NCI-H2227 (cell line): ENCODE data around the gene MANSC4.
"Not testable (repeated sequence)": the region's sequence is repeated elsewhere in the genome, so short reads cannot be mapped to it uniquely, and the experiment has no call there.

ENCODE experiments used
- DNase-seq: peaks from one replicate; lab custom pipeline; 2025; ENCODE audit not compliant: unreplicated experiment; lab: John Stamatoyannopoulos, UW

Gene MANSC4

GRCh38 chr12:27756670-27757195 lies 23.3 kb downstream of the MANSC4 start:
- no peak for DNase-seq

- DNase-seq = no peak
These were observed 25.2 kb downstream of the MANSC4 start for GRCh38 chr12:27754795-27755194.

DNA sequence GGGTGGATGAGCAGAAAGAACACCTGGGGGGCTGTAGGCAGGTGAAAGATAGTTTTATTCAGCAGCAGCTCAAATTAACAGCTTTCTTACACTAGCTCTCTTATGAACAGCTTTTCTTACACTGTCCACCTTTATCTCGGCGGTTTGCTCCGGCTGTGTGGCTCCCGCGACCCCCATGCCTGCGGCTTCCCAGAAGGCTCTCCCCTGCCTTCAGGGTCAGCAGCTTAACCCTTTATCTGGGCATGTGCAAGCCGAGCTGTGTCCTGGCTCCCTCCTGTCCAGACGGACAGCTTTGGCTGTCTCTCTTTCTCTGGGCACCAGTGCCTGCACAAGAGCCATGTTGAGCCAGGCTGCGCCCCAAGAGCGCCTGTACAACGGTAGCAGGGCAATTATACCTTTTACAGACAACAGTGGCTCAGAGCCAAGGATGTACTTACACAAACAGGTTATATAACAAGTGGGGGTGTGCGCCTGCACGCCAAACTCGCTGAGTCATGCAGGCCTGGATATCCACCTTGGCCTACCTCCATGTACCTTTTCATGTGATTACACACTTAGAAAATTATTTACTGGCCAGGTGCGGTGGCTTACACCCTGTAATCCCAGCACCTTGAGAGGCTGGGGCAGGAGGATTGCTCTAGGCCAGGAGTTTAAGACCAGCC lies 28.5 kb downstream of the MANSC4 start:
- no peak for DNase-seq

- DNase-seq = no peak
These were observed 32.8 kb downstream of the MANSC4 start for GRCh38 chr12:27747111-27747820.

- not testable (repeated sequence) for DNase-seq
These were observed 34.3 kb downstream of the MANSC4 start for GRCh38 chr12:27745734-27746133.

DNA sequence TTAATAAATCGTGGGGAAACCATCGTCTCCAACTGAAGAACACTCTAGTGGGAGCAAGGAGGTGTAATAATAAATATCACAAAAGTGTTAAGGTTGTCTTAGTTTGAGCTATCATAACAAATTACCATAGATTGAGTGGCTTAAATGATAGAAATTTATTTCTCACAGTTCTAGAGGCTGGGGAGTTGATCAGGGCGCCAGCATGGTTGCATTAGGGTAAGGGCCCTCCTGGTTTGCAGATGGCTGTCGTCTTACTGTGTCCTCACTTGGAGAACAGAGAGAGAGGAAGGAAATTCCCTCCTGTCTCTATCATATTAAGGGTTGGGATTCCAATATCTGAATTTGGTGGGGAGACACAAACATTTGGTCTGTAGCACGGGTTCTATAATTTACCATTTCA lies 36.4 kb downstream of the MANSC4 start:
- no peak for DNase-seq

- DNase-seq = not testable (repeated sequence)
These were observed 45.7 kb downstream of the MANSC4 start for GRCh38 chr12:27734321-27734720.

DNA sequence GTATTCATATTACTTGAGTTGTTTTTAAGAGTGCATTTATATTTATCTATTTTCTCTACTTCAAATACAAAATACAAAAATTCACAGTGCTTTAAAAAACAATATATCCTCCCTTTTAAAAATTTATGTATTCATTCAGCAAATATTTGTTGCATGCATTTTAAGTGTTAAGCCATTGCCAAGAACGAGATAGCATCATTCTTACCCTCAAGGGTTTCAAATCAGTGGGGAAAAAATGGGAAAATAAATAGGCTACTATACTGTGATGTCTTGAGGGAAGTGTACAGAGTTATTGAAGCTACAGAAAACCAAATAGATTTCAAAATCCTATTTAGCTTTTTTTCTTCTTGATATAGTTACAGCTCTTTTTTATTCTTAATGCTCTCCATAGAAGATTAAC lies 46.2 kb downstream of the MANSC4 start:
- DNase-seq = no peak

DNA sequence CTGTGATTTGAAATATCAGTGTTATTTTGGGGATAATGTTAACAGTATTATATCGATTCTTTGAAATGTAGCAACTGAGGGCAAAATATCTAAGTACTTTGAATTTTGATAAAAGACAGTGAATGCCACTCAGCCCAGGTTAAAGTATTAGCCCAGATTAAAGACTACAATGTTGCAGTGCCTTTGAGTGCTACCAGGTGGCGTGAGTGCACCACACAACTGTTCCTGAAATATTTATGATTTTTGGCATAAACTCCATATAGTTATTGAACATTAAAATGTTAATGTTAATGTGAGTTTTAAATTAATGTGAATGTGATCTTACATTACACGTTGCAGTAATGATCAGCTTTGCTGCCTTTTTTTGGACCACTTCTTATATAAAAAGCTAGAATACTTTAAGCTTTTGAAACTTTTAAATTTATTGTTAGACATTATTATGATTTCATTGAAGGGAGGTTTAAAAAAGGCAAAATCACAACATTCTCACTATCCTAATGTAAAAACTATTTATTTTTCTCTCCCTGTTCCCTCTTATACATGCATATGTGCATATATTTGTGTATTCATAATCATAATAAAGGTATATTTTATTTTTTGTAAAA lies 46.9 kb downstream of the MANSC4 start:
- peak; percentile 24 for DNase-seq

DNA sequence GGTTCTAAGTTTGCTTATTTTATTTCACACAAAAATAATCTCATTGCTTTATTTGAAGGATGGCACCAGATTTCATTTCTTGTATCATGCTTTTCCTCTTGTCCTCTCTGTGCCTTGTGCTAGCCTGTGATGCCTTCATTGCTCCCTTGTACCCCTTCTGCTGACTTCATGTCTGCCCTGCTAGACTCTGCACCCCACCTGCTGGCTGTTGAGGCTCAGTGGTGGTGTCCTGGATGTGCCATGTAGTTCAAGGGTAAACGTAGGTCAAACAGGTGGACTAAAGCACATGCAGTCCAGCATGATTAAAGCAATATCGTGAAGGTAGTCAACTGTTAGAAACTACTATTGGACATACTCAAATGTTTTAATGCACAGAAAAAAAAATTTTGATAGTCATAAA lies 47.8 kb downstream of the MANSC4 start:
- DNase-seq = no peak

GRCh38 chr12:27730097-27730588 lies 49.9 kb downstream of the MANSC4 start:
- DNase-seq = no peak

GRCh38 chr12:27723212-27723611 lies 56.8 kb downstream of the MANSC4 start:
- no peak for DNase-seq
